Stimulated activated CD4-positive, alpha-beta T cell treated with anti-CD3 and anti-CD28 coated beads, Interleukin-4, amount 100 ng/mL, for 48 hours (primary cell): ENCODE data around the gene NR2C1.
"Not testable (repeated sequence)": the region's sequence is repeated elsewhere in the genome, so short reads cannot be mapped to it uniquely, and the experiment has no call there.

Experiments
- DNase-seq, 2 donors: peaks; one replicate each; pipeline ENCODE4 v3.0.0-alpha.2; 2020; ENCODE audit warnings: low read depth in 2 of 2

NR2C1 gene

DNA sequence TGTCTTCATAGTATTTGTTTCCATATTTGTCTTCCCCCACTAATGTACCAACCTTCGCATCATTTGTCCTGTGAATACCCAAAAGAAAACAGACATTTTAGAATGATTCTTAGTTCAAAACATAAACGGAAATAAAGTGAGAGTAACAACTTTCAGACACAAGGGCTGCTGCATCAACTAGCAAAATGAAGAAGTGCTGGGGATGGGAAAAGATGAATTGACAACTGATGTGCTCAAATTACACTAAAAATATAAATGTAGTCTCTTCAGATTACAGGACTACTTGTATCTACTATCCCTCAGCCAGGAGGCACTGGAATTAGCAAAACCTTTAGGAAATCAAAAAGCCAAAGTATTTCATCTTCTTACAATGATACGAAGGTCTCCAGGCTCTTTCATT lies 70.7 kb downstream of the NR2C1 start:
- DNase-seq = no peak

DNA sequence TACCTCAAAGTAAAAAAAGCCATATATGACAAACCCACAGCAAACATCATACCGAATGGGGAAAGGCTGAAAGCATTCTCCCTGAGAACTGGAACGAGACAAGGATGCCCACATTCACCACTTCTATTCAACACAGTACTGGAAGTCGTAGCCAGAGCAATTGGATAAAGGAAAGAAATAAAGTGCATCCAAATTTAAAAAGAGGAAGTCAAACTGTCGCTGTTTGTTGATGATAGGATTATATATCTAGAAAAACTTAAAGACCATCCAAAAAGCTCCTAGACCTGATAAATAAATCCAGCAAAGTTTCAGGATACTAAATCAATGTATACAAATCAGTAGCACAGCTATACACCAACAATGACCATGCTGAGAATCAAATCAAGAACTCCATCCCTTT lies 75.1 kb downstream of the NR2C1 start:
- no peak for DNase-seq

DNA sequence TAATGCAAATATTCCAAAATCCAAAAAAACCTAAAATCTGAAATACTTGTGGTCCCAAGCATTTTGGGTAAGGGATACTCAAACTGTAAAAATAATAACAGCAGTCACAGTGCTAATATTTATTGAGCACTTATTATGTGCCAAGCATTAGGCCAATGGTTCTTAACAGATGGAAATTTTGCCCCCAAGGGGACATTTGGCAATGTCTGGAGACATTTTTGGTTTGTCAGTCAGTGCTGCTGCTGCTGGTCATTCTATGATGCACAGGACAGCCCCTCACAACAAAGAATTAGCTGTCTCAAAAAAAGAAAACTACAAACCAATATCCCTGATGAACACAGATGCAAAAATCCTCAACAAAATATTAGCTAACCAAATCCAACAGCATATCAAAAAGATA lies 75.7 kb downstream of the NR2C1 start:
- no peak for DNase-seq

DNA sequence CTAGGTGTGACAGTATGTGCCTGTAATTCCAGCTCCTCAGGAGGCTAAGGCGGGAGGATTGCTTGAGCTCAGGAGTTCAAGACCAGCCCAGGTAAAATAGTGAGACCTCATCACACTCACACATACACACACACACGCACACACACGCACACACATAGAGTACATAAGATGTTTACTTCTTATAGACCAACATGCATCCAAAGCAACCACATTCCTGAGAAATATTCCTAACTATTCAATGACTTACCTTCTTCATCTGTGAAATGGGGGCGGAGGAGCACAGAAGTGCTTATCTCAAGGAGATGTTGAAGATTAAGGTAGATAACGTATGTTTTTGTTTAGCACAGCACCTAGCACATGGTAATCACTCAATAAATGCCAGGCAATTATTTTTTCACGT lies 76.4 kb downstream of the NR2C1 start:
- no peak for DNase-seq

DNA sequence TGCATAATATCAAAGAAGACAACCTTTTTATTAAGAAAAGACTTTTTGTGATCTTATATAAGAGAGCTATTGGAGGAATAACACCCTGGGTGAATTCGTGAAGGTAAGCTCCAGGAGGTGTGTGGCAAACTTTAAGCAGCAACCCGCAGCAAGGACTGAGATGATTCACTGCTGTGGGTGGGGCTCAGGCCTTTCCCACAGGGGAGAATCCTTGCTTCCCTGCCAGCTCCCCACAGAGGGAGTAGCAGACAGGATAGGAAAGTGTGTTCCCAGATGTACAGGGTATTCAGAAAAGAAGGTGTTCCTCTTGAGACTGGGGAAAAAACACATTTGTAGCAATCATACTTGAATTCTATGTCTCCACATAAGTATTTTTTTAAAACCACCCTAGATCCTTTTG lies 79.1 kb downstream of the NR2C1 start:
- no peak for DNase-seq

DNA sequence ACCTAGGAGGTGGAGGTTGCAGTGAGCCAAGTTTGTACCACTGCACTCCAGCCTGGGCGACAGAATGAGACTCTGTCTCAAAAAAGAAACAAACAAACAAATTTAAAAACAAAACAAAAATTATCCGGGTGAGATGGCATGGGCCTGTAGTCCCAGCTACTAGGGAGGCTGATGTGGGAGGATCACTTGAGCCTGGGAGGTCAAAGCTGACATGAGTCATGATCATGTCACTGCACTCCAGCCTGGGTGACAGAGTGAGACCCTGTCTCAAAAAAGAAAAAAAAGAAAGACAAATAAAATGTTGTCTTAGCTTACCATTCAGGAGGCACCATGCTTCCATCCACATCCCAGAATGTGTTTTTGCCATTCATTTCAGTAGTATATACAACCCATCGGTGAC lies 79.6 kb downstream of the NR2C1 start:
- DNase-seq = not testable (repeated sequence)

DNA sequence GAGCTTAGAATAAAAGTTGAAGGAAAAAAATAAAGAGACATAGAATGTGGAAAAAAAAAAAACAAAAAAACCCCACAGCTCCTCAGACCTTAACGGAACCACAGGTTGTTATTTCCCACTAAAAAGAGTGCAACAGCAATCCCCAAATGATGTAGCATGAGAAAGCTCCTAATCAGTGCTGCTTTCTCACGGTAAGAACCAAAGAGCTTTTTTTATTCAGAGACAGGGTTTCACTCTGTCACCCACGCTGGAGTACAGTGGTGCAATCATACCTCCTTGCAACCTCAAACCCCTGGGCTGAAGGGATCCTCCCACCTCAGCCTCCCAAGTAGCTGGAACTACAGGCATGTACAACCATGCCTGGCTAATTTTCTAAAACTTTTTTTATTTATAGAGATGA lies 83.2 kb downstream of the NR2C1 start:
- DNase-seq = no peak

DNA sequence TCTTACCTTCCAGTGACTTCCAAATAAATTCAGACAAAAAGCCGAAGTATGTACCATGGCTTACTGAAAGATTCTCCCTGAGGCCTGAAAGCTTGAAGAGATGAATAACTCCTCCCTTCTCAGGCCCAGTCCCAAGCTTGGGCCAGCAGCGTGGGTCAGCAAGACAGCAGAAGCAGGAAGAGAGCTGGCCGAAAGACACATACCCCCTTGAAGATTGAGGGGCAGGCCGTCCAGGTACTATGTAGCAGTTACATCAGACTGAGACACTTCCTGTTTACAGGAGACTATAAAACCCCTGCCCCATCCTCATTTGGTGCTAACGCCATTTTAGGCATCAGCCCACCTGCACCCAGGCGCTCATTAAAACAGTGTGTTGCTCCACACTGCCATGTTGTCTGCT lies 84.9 kb downstream of the NR2C1 start:
- no peak for DNase-seq

DNA sequence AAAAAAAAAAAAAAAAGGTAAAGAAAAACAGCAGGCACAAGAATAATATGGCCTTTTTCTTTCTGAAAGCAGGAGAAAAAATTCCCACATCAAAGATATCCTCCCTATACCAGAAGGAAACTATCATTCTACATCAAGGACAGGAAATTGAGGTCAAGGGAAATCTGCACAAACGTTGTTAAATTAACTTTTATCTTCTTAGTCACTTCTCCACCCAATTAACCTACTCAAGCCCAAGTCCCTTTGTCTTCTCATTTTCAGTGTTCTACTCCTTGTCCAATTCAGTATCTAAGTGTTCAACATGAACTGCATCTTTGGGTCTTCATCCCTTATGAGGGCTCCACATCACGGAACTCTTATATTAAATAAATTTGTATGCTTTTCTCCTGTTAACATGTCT lies 85.6 kb downstream of the NR2C1 start:
- DNase-seq = no peak

DNA sequence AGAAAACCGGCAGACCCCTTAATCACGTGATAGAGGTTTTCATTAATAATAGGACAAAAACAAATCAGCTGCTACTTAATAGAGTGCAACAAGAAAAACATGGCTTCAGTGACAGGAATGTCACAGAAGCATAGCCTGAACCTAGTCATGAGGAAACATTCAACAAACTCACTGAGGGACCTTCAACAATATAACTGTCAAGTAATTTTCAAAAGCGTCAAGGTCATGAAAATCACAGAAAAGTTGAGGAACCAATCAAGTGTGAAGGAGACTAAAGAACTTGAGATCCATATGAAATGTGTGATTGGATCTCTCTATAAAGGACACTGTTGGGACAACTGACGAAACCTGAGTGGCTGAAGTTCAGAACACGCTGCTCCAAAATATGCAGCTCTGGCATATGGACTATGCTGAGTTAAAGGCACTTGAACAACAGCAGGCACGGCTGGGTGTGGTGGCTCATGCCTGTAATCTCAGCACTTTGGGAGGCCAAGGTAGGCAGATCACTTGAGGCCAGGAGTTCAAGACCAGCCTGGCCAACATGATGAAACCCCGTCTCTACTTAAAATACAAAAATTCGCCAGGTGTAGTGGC lies 86.2 kb downstream of the NR2C1 start:
- no peak for DNase-seq

DNA sequence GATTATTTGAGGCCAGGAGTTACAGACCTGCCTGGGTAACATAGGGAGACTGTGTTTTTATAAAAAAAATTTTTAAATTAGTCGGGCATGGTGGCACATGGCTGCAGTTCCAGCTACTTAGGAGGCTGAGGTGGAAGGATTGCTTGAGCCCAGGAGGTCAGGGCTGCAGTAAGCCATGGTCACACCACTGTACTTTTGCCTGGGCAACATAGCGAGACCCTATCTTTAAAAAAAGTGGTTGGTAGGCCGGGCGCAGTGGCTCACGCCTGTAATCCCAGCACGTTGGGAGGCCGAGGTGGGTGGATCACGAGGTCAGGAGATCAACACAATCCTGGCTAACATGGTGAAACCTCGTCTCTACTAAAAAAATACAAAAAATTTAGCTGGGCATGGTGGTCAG lies 88.3 kb downstream of the NR2C1 start:
- not testable (repeated sequence) for DNase-seq

DNA sequence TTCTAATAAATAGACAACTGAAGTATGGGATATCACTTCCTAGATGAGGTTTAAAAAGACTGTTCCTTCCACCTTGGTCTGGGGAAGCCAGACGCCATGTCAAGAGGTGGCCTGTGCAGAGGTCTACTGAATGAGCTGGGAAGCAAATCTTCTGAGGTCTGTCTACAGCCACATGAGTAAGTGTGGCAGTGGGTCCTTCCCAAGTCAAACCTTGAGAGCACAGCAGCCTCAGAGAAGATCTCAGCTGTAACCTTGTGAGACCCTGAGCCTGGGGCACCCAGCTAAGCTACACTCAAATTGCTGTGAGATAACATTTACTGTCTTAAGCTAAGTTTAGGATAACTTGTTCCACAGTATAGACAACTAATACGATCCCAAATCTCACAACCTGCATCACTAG lies 90.1 kb downstream of the NR2C1 start:
- DNase-seq = no peak

DNA sequence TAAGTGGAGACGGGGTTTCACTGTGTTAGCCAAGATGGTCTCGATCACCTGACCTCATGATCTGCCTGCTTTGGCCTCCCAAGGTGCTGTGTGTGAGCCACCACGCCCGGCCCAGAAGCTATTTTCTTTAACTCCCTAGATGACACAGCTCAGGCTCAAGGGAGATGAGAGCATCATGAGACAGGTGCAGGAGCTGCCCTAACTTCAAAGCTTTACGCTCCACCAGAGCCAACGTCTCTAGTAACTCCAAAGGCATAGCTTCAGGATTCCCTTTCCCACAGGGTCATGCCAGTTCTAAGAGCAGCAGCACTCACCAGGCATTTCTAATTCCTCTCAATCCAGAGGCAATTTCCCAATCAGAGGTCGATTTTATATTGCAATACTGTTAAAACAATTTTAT lies 91.0 kb downstream of the NR2C1 start:
- no peak for DNase-seq

DNA sequence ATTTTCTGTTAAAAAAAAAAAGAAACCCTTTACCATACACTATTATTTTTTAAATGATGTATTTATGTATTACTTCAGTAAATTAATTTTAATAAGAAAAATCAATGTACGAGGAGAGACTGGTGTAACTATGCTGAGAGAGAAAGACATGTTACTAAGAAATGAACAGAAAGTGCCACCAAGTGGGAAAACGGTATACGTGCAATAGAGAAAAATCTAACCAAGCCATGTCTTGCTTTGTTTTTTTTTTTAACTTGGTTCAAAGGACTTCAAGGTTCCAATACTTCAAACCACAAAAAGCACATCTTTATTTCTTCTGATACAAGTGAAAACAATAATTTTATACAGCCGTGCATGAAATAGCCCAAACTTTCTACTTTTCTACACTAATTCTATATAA lies 92.8 kb downstream of the NR2C1 start:
- DNase-seq = no peak

DNA sequence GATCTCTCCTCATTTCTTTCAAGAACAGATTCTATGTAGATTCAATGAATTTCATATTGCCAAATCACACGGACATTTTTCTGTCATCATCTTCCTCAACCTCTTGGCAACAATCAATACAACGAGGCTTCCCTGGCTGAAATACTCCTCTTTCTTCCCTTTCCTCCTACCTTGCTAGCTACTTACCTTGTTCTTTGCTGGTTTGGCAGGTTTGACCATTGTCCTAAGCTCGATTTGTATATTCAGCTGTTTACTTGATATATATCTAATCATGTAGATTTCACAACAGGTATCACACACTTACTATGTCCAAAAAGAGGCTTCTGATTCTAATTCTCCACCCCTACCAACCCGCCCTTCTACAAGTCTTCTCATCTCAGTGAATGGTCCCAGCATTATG lies 93.5 kb downstream of the NR2C1 start:
- DNase-seq = no peak

DNA sequence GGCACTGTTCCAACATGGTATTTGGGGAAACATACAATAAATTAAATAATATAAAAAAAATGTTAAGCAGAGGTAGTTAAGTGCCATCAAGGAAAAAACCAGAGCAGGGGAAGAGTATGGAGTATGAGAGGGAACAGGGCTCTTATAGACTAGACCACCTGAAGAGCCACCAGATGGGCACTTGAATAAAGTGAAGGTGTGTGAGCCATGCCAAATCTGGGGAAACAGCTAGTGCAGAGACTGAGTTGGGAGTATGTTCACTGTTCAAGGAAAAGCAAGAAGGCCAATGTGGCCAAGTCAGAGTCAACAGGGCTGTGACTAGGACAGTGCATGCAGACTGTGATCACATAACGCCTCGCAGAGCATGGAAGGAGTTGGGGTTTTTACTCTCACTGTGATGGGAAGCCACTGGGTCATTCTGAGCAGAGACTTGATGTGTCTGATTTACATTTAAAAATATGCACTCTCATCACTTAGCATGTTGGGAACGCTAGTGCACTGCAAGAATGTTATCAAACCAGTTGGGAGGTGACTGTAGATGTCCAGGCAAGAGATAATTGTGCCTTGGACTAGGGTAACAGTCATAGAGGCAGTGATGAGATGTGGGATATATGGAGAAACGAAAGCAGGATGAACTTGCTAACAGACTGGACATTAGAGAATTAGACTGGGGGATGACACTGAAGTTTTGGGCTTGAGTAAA lies 95.5 kb downstream of the NR2C1 start:
- DNase-seq = no peak

DNA sequence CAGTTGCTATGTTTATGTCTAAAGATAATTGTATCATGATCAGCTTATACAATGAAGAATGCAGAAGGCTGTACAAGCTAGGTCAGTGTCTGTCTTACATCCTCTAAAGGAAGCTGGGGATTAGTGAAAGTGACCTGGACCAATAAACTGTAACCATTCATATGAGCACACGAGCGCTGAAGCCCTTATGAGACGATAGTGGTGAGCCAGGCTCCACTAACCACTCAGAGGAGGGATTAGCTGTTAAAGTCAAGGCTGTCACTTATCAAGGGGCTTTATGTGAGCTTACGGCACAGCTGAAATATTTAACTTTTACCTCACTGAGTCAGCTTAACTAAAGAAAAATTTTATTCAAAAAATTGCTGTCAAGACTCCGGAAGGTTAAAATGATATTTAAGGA lies 100.2 kb downstream of the NR2C1 start:
- DNase-seq = no peak

DNA sequence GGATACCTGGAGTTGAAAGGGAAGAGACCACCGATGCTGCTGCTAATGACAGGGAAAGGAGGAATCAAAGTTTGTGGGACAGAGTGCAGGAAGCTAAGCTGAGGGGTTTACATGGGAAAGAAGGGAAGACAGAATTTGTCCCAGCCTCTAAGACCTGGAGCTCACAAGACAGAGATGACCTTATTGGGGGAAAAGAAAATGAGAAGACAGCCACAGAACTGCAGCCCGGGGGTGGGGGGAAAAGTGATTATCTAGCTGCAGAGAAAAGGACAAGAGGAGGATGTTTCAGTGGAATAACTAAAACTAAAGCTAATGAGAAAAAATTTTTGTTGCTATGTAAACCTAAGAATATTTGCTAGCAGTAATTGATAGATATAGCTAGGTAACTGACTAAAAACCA lies 100.6 kb downstream of the NR2C1 start:
- no peak for DNase-seq

DNA sequence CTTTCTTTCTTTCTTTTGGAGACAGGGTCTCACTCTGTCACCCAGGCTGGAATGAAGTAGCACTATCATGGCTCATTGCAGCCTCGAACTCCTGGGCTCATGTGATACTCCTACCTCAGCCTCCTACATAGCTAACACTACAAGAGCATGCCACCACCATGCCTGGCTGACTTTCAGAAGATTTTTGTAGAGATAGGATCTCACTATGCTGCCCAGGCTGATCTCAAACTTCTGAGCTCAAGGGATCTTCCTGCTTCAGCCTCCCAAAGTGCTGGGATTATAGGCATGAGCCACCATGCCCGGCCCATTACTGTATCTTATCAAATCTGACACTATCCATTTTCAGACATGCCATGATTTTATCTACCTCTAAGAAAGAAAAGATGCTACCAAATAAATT lies 101.5 kb downstream of the NR2C1 start:
- DNase-seq = no peak

DNA sequence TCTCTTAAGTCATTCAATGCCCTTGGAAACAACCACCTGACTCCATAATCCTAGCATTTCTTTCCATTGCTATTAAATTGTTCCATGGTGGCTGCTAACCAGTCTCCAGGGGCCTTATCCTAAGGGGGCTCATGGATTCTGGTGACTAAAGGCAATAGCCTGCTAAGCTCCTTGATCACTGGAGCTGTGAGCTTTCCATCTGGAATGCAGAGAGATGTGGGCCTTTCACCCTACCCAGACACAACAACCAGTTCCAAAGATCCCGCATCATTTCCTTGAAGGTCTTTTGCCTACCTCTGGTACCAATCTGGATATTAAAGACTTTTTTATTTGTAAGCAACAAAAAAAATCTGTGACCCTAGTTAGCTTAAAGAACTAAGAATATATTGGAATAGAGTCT lies 102.9 kb downstream of the NR2C1 start:
- no peak for DNase-seq
